Measurements from ENCODE around the gene FTO.

The FTO gene

GRCh38 chr16:53925526-53925925 lies 221.6 kb downstream of the FTO start:
- DNase-seq (ENCODE audit: low read depth): no peak
- no peak for TF ChIP-seq CTCF (IDR thresholded peaks at IDR 0.05; ENCODE audit: control insufficient read depth, extremely low read depth, insufficient read depth)
- H3K4me3 ChIP-seq (ENCODE audit: low read depth, low read length): no peak overlapping the region

GRCh38 chr16:53926209-53926608 lies 222.3 kb downstream of the FTO start:
- no peak for TF ChIP-seq CTCF (IDR thresholded peaks at IDR 0.05; ENCODE audit: control insufficient read depth, extremely low read depth, insufficient read depth)
- no peak for DNase-seq (ENCODE audit: low read depth)
- H3K4me3 ChIP-seq (ENCODE audit: low read depth, low read length): no peak overlapping the region

GRCh38 chr16:53932975-53933374 lies 229.0 kb downstream of the FTO start:
- TF ChIP-seq CTCF (IDR thresholded peaks at IDR 0.05; ENCODE audit: control insufficient read depth, extremely low read depth, insufficient read depth): no peak
- H3K4me3 ChIP-seq (ENCODE audit: low read depth, low read length): no peak overlapping the region
- no peak for DNase-seq (ENCODE audit: low read depth)

- TF ChIP-seq CTCF (IDR thresholded peaks at IDR 0.05; ENCODE audit: control insufficient read depth, extremely low read depth, insufficient read depth): no peak
- DNase-seq (ENCODE audit: low read depth): no peak
- no peak overlapping the region for H3K4me3 ChIP-seq (ENCODE audit: low read depth, low read length)
Observed at GRCh38 chr16:53933407-53933806, 229.5 kb downstream of the FTO start.

- no peak overlapping the region for H3K4me3 ChIP-seq (ENCODE audit: low read depth, low read length)
- DNase-seq (ENCODE audit: low read depth): no peak
- no peak for TF ChIP-seq CTCF (IDR thresholded peaks at IDR 0.05; ENCODE audit: control insufficient read depth, extremely low read depth, insufficient read depth)
Observed at GRCh38 chr16:53936052-53936451, 232.1 kb downstream of the FTO start.

- TF ChIP-seq CTCF (IDR thresholded peaks at IDR 0.05; ENCODE audit: control insufficient read depth, extremely low read depth, insufficient read depth): no peak
- no peak for DNase-seq (ENCODE audit: low read depth)
- H3K4me3 ChIP-seq (ENCODE audit: low read depth, low read length): no peak overlapping the region
Observed at GRCh38 chr16:53936529-53936928, 232.6 kb downstream of the FTO start.

GRCh38 chr16:53937161-53937880 lies 233.4 kb downstream of the FTO start:
- TF ChIP-seq CTCF (IDR thresholded peaks at IDR 0.05; ENCODE audit: control insufficient read depth, extremely low read depth, insufficient read depth): no peak
- no peak overlapping the region for H3K4me3 ChIP-seq (ENCODE audit: low read depth, low read length)
- no peak for DNase-seq (ENCODE audit: low read depth)
